ENCODE results near the gene ERVFRD-1.
"Not testable (repeated sequence)": the region's sequence is repeated elsewhere in the genome, so short reads cannot be mapped to it uniquely, and the experiment has no call there.

Gene ERVFRD-1

GRCh38 chr6:11128608-11129007 lies 17.1 kb upstream of the ERVFRD-1 start:
- DNase-seq = no peak

DNA sequence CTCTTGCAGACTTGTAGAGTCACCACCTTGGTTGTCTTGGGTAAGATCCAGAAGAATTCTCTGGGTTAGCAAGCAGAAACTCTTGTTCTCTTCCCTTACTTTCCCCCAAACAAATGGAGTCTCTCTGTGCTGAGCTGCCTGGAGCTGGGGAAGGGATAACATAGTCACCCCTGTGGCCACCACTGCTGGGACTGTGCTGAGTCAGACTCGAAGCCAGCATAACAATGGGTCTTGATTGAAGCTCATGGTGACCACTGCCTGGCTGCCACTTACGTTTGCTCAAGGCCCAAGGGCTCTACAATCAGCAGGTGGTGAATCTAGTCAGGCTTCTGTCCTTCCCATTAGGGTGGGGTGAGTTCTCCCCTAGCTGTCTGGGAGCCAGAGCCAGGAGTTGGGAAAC lies 15.4 kb upstream of the ERVFRD-1 start:
- no peak for DNase-seq

DNA sequence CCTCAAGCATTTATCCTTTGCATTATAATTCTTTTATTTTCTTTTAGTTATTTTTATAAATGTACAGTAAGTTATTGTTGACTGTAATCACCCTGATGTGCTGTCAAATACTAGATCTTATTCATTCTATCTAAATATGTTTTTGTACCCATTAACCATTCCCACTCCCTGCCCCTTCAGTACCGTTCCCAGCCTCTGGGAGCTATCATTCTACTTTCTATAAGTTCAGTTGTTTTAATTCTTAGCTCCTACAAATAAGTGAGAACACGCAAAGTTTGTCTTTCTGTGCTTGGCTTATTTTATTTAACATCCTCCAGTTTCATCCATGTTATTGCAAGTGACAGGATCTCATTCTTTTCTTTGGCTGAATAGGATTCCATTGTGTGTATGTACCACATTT lies 12.5 kb upstream of the ERVFRD-1 start:
- DNase-seq = no peak

DNA sequence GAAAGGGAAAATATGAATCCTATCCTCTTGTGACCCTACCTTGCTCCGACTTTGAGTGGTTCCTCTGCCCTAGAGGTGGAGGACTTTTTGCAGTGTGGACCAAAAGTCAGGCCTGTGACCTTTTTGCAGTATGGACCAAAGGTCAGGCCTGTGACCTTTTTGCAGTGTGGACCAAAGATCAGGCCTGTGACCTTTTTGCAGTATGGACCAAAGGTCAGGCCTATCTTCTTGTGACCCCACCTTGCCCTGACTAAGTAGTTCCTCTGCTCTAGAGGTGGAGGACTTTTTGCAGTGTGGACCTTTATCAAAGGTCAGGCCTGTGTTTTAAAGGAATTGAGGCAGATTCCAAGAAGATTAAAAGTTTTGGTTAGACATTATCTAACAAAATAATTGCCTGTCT lies 10.9 kb upstream of the ERVFRD-1 start:
- DNase-seq = no peak

GRCh38 chr6:11121851-11122250 lies 10.3 kb upstream of the ERVFRD-1 start:
- DNase-seq = no peak

DNA sequence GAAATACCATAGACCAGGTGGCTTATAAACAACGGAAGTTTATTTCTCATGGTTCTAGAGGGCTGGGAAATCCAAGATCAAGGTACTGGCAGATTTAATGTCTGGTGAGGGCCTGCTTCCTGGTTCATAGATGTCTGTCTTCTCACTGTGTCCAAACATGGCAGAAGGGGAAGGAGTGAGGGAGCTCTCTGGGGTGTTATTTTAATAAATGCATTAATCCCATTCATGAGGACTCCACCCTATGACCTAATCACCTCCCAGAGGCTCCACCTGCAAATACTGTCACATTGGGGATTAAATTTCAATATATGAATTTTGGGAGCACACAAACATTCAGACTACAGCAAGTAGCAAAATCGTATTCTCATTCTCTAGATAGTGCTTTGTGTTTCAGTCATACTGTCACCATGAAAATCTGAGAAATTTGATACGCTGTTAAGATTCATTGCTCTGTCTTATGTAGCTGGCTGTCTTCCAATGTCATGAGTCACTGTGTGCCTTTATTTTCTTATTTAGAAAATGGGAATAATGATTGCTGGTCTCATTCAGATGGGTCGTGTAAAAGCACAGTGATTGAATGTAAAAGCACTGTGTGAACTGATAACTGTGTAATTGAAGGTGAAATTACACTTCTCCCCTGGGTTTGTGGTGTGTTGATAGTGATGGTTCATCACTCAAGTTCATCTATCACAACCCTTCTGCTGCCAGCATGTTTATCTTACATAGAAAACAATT lies 8.9 kb upstream of the ERVFRD-1 start:
- DNase-seq = no peak

DNA sequence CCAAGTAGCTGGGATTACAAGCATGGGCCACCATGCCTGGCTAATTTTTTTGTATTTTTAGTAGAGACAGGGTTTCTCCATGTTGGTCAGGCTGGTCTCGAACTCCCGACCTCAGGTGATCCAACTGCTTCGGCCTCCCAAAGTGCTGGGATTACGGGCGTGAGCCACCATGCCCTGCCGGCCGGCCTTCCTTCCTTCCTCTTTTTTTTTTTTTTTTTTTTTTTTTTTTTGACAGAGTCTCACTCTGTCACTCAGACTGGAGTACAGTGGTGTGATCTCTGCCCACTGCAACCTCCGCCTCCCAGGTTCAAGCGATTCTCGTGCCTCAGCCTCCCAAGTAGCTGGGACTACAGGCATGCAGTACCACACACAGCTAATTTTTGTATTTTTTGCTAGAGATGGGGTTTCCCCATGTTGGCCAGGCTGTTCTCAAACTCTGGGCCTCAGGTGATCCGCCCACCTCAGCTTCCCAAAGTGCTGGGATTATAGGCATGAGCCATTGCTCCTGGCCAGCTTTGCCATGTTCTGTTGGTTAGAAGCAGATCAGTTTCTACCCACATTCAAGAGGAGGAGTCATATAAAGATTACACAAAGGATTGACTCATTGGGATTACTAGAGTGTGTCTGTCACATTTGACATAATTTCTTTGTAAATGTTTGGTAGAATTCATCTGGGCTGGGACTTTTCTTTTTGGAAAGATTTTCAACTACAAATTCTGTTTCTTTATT lies 4.4 kb upstream of the ERVFRD-1 start:
- not testable (repeated sequence) for DNase-seq

GRCh38 chr6:11113038-11113437 lies 1.5 kb upstream of the ERVFRD-1 start:
- DNase-seq = no peak

DNA sequence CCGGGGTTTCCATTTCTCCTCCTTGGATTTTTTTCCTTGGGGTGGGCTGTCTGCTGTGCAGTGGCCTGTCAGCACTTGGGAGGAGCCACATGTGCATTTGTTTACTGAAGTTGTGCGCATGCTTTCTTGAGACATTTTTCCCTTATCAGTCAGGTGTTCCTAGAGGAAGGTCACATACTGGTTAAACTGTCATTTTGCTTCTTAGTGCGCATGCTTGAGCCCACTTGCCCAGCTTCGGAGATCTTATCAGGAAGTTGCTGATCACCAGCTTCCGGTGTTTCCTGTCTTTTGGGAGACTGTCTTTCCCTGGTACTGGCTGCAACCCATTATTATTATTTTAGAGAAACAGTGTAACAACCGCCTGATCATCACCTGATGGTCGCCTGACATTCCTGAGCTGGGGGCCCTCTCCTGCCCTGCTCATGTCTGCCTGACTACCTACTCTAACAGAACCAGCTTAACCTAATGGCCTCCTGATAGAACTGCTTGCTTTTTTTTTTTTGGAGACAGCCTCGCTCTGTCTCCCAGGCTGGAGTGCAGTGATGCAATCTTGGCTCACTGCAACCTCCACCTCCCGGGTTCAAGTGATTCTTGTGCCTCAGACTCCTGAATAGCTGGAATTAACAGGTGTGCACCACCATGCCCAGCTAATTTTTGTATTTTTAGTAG lies 378 bp upstream of the ERVFRD-1 start:
- no peak for DNase-seq

- no peak for DNase-seq
Observed at GRCh38 chr6:11108726-11109125, 2.8 kb downstream of the ERVFRD-1 start.

GRCh38 chr6:11103065-11103464 lies 8.5 kb downstream of the ERVFRD-1 start:
- DNase-seq = no peak

- no peak for DNase-seq
Observed at GRCh38 chr6:11101417-11101816, 10.1 kb downstream of the ERVFRD-1 start.

DNA sequence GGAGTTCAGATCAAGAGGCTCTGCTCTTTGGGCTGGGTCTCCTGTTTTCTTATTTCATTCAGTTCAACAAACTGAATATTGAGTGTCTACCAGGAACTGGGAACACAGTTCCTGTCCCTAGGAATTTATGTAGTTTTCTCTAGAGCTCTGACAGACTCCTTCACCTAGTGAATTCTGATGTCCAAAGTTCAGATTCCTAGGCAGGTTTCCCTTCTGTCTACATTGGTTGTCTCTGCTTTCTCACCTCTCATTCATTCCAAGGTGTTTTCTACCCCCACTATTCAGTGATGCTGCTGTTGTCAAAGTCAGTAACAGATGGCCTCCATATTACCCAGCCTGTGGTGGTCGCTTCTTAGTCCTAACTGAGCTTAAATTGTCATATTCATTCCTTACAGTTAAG lies 13.5 kb downstream of the ERVFRD-1 start:
- no peak for DNase-seq

GRCh38 chr6:11097476-11097875 lies 14.0 kb downstream of the ERVFRD-1 start:
- DNase-seq = no peak

GRCh38 chr6:11096109-11096508 lies 15.4 kb downstream of the ERVFRD-1 start:
- DNase-seq = peak; percentile 27

GRCh38 chr6:11094941-11095340 lies 16.6 kb downstream of the ERVFRD-1 start:
- no peak for DNase-seq

DNA sequence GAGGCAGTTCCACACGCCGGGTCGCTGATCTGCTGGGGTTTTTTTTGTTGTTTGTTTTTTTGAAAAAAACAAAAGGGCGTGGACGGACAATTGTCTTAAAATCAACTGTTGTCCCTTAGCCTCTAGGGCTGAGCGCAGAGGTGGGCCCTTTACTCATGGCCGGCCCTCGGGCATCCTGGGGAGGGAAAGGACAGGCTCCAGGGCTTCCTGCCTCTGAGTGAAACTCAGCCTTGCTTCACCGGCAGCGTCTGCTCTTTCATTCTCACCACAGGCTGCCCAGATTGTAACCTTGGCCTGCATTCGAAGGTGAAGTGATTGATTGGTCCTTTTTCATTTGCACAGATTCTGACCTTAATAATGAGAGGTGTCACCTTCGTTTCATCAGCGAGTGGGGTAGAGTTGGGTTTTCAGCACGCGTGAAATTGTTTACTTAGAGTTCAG lies 17.1 kb downstream of the ERVFRD-1 start:
- DNase-seq = peak; percentile 60

DNA sequence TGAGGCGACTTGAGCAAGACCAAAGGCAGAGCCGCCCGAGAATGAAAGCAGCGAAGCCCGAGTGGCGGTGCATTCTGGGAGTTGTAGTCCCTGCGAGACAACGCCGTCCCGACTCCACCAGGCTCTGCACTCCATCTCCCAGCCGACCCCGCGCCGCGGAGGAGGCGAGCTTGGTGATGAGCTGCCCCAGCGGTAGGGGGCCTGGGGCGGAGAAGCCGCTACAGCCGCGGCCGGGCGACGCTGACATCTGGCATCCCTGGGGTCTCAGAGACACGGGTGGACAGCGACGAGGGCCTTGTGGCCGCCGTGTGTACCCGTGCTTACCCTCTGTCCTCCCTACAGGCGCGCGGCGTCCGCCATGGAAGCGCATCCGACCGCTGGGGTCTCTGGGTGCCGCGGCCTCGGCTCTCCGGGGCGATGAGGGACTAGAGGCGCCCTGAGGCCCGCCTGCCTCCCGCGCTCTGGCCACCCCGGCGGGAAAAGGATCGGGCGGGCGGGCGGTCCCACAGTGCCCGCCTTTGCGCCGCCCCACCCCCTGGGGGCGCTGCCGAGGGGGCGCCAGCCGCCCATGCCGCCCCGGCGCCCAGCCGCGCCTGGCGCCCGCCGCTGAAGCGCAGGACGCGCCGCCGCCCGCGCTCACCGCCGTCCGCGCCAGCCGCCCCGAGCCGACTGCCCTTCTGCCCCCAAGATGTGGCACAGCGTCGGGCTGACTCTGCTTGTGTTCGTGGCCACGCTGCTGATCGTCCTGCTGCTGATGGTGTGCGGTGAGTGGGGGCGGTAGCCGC lies 17.7 kb downstream of the ERVFRD-1 start, which contains the start of gene SMIM13:
SMIM13 (plus strand) TSS at position 209 of the 785 bp plus-strand sequence; CDS start at position 689, 480 bp downstream.
- peak; percentile 95 for DNase-seq

- no peak for DNase-seq
Observed at GRCh38 chr6:11093376-11093625, 18.2 kb downstream of the ERVFRD-1 start.

DNA sequence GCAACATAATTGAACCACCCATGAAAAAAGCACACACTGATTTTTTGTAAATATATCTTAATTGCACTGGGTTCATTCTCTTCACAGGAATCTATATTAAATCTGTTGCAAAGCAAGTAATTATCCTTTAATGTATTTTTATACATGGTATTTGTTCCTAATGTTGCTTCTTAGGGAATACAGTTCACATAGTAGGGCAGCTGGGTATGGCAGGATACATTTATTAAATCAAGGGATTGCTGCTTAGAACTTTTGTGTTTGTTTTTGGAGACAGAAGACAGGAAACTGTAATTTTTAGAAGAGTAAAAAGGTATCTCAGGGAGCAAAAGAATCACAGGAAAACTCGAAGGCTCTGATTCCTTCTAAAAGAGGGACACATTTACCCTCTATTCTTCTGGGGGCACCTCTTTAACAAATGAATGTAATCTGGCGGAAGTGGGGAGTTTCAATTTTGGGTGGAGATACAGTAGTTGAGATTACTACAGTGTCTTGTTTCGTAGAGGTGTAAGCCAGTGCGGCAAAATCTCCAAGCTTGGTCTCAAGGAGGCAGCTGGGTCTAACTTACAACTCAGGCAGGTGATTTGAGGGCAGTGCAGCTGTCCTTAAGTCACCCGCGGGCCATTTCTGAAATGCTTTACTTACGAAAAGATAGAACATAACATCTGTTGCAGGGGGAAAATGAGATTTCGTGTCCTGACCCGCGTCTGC lies 18.7 kb downstream of the ERVFRD-1 start:
- DNase-seq = peak; percentile 47

- DNase-seq = not testable (repeated sequence)
Observed at GRCh38 chr6:11091141-11091540, 20.4 kb downstream of the ERVFRD-1 start.

DNA sequence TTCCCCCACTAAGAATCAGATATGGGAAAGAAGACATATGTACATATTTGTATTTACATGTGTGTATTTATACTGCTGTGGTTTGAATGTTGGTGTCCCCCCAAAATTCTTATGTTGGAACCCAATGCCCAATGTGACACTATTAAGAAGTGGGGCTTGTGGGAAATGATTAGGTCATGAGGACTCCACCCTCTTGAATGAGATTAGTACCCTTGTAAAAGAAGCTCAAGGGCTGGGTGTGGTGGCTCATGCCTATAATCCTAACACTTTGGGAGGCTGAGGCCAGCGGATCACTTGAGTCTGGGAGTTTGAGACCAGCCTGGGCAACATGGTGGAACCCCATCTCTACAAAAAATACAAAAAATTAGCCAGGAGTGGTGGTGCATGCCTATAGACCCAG lies 21.8 kb downstream of the ERVFRD-1 start:
- DNase-seq = no peak

Measured in NCI-H526 treated with DMSO at 0.1 percent for 48 hours (cell line).